Nephron progenitor cell (in vitro differentiated cells): ENCODE results near the gene RCAN1.

Source experiments
- DNase-seq: peaks from one replicate; pipeline ENCODE4 v3.0.0; 2021
- H3K27ac Mint-ChIP-seq: 2 replicates; pipeline ENCODE4 v1.8.0; 2021; ENCODE audit warnings: mild to moderate bottlenecking, moderate library complexity, mixed read lengths
- H3K27me3 Mint-ChIP-seq: 2 replicates; pipeline ENCODE4 v1.8.0; 2021; ENCODE audit warnings: mild to moderate bottlenecking, low read depth, mixed read lengths; ENCODE audit not compliant: poor library complexity
- H3K36me3 Mint-ChIP-seq: 2 replicates; pipeline ENCODE4 v1.8.0; 2021; ENCODE audit warnings: low read depth, mixed read lengths
- H3K4me1 Mint-ChIP-seq: 2 replicates; pipeline ENCODE4 v1.8.0; 2021; ENCODE audit warnings: mixed read lengths
- H3K4me3 Mint-ChIP-seq: 2 replicates; pipeline ENCODE4 v1.8.0; 2021; ENCODE audit warnings: mild to moderate bottlenecking, moderate library complexity, mixed read lengths
- H3K9me3 Mint-ChIP-seq: 2 replicates; pipeline ENCODE4 v1.8.0; 2021; ENCODE audit warnings: mild to moderate bottlenecking, moderate library complexity, mixed read lengths
- TF ChIP-seq, protein P1 (sequence below): fragments of 200-600 bp; sonication (generic); IDR thresholded peaks from 2 replicates; pipeline ENCODE4 v1.5.0; 2021; ENCODE audit warnings: antibody characterized with exemption

The RCAN1 gene

GRCh38 chr21:34535886-34536285 is 79.0 kb downstream of the RCAN1 start:
- DNase-seq: no peak
- no peak overlapping the region for H3K4me3 Mint-ChIP-seq
- H3K9me3 Mint-ChIP-seq: peaks cover 5% of the 10 kb centered on the region
- peaks cover 6% of the 10 kb centered on the region for H3K4me1 Mint-ChIP-seq
- H3K27ac Mint-ChIP-seq: no peak overlapping the region
- peaks cover 3% of the 10 kb centered on the region for H3K27me3 Mint-ChIP-seq
- TF ChIP-seq, protein P1, sequence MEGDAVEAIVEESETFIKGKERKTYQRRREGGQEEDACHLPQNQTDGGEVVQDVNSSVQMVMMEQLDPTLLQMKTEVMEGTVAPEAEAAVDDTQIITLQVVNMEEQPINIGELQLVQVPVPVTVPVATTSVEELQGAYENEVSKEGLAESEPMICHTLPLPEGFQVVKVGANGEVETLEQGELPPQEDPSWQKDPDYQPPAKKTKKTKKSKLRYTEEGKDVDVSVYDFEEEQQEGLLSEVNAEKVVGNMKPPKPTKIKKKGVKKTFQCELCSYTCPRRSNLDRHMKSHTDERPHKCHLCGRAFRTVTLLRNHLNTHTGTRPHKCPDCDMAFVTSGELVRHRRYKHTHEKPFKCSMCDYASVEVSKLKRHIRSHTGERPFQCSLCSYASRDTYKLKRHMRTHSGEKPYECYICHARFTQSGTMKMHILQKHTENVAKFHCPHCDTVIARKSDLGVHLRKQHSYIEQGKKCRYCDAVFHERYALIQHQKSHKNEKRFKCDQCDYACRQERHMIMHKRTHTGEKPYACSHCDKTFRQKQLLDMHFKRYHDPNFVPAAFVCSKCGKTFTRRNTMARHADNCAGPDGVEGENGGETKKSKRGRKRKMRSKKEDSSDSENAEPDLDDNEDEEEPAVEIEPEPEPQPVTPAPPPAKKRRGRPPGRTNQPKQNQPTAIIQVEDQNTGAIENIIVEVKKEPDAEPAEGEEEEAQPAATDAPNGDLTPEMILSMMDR: no peak
- H3K36me3 Mint-ChIP-seq: no peaks in the 10 kb centered on the region

DNA sequence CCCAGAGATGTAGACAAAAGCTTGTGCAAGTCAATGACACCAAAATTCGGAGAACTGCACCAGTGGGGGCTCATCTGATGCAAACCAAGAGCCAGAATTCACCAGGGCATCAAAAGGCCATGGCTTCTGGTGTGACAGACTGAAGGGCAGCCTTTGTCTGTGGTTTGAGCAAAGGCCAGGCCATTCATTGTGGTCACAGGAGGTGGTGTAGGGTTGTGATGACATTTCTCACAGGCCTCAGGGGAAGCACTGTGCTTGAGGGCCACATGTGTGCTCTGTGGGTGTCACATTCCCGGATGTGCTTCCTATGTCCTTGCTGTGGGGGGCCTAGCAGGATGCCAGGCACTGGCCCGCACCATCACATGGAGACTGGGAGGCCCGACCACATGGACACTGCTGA is 80.4 kb downstream of the RCAN1 start:
- H3K4me1 Mint-ChIP-seq: peaks cover 6% of the 10 kb centered on the region
- H3K27ac Mint-ChIP-seq: no peak overlapping the region
- no peak for DNase-seq
- no peaks in the 10 kb centered on the region for H3K36me3 Mint-ChIP-seq
- TF ChIP-seq, protein P1: no peak
- H3K9me3 Mint-ChIP-seq: peaks cover 12% of the 10 kb centered on the region
- H3K4me3 Mint-ChIP-seq: no peak overlapping the region
- H3K27me3 Mint-ChIP-seq: peaks cover 3% of the 10 kb centered on the region

GRCh38 chr21:34533938-34534337 is 81.0 kb downstream of the RCAN1 start:
- Mint-ChIP-seq H3K4me1 (peaks cover 6% of the 10 kb centered on the region), H3K4me3 (no peak overlapping the region), H3K27me3 (peaks cover 3% of the 10 kb centered on the region), H3K27ac (no peak overlapping the region), H3K9me3 (peaks cover 17% of the 10 kb centered on the region), H3K36me3 (no peaks in the 10 kb centered on the region)
- TF ChIP-seq, protein P1: no peak
- DNase-seq: no peak

GRCh38 chr21:34531399-34531798 is 83.5 kb downstream of the RCAN1 start:
- Mint-ChIP-seq H3K4me3 (no peak overlapping the region), H3K4me1 (peaks cover 12% of the 10 kb centered on the region), H3K36me3 (peaks cover 5% of the 10 kb centered on the region), H3K27ac (no peak overlapping the region), H3K27me3 (peaks cover 3% of the 10 kb centered on the region), H3K9me3 (peaks cover 32% of the 10 kb centered on the region)
- TF ChIP-seq, protein P1: no peak
- no peak for DNase-seq

- DNase-seq: no peak
- Mint-ChIP-seq H3K27ac (no peak overlapping the region), H3K4me3 (no peak overlapping the region)
Observed at GRCh38 chr21:34530261-34530660, 84.7 kb downstream of the RCAN1 start.

GRCh38 chr21:34528131-34528561 is 86.8 kb downstream of the RCAN1 start:
- H3K27ac Mint-ChIP-seq: no peak overlapping the region
- peaks cover 26% of the 10 kb centered on the region for H3K9me3 Mint-ChIP-seq
- peaks cover 26% of the 10 kb centered on the region for H3K27me3 Mint-ChIP-seq
- no peak overlapping the region for H3K4me3 Mint-ChIP-seq
- H3K36me3 Mint-ChIP-seq: peaks cover 5% of the 10 kb centered on the region
- H3K4me1 Mint-ChIP-seq: peaks cover 39% of the 10 kb centered on the region
- TF ChIP-seq, protein P1: no peak
- no peak for DNase-seq

More at GRCh38 chr21:34530261-34530660, 84.7 kb downstream of the RCAN1 start:
- H3K27me3 Mint-ChIP-seq: peaks cover 11% of the 10 kb centered on the region
- peaks cover 5% of the 10 kb centered on the region for H3K36me3 Mint-ChIP-seq
- peaks cover 32% of the 10 kb centered on the region for H3K9me3 Mint-ChIP-seq
- TF ChIP-seq, protein P1: no peak
- H3K4me1 Mint-ChIP-seq: peaks cover 24% of the 10 kb centered on the region
